NCI-H345 (cell line): ENCODE data around the gene CCDC24.

Experiments
- DNase-seq: peaks from one replicate; lab custom pipeline; 2025; lab: John Stamatoyannopoulos, UW

CCDC24 gene

DNA sequence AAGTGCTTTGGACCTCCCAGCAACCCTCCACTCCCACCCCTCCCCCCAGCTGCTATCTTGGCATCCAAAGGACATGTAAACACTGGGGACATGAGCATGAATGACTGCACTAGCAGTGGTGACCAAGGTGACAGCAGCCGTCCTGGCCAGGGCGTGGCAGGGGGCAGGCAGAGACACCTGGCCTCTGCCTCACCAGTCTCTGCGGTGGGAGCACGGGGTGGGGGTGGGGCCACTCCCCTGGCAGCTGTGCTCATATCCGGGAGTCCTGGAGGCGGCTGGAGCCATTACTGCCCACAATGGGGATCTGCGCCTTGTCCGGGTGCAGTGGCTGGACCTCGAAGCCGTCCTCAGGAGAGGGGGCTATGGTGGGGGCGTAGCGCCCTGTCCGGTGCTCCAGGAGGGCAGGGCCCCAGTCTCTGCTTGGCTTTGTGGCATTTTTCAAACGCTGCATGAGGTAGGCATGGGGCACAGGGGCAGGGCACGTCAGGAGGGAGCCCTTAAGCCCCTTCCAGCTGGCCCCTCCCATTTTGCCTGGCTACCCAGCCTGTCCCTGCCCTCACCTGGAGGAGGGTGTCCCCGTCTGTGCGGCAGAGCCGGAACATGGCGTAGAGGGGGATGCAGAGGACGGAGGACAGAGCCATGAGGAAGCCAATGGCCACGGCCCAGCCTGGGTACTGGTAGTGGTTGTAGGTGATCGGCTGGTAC lies 6.0 kb downstream of the CCDC24 start:
- peak; percentile 25 for DNase-seq

DNA sequence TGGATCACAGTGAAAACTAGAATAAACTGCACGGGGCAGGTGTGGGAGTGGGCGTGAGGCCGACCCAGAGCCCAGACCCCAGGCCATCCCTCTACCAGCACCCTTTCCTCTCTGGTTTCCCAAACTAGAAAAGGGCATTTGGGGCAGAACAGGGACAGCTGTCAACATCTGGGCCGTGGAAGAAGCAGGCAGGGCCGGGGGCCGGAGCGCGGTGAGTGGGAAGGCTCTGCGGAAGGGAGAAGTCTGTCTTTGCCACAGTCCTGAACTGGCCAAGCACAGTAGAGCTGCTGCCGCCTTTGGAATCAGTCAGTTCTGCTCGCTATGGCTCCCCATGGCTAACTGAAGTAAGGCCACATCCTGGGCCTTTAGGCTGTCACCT lies 6.6 kb downstream of the CCDC24 start:
- DNase-seq, result no peak

- no peak for DNase-seq
Observed at GRCh38 chr1:43999455-43999854, 8.1 kb downstream of the CCDC24 start.

DNA sequence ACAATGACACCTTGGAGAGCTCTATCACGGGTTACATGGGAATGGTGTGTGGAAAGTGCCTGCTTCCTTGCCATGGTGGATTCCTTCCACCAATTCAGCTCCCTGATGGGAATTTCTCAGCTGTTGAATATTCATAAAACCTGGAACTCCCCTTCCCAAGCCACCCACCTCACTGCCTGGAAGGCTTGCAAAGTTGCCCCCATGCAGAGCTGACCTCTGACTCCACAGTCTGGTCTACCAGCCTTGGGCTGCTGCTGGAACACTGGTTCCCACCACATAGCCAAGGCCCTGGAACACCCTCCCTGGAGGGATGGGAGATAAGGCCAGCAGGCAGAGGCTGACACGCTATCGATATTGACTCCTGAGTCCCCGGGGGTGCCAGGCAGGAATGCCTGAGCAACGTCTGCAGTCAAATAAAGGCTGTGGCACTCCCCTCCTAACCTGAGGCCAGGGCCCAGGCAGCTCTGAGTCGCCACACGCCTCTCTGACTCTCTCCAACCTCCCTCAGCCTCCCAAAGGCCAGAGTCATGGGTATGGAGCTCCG lies 8.8 kb downstream of the CCDC24 start:
- DNase-seq, result no peak

- DNase-seq, result no peak
Observed at GRCh38 chr1:44002165-44002564, 10.8 kb downstream of the CCDC24 start.

DNA sequence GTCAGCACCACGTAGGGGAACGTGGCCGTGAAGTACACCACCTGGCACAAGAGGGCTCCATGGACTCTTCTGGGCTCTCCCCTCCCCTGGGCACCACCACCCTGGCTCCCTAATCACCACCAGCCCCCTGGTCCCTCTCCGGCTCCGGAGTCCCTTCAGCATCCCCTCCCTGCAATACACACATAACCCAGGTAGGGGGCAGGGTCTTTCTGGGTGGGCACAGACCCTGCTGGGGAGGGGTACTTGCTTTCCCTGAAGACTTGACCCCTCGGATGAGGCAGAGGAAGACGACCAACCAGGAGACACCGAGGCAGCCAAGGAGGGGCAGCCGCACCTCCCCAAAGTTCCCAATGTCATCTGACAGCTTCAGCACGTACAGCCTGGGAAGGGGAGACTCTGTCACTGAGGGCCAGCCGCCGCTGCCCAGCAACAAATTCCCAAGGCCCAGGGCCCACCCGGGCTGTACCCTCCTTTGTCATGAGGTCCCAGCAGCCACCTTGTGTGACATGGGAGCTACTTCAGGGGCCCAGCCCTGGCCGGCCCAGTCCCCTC lies 11.3 kb downstream of the CCDC24 start:
- no peak for DNase-seq

DNA sequence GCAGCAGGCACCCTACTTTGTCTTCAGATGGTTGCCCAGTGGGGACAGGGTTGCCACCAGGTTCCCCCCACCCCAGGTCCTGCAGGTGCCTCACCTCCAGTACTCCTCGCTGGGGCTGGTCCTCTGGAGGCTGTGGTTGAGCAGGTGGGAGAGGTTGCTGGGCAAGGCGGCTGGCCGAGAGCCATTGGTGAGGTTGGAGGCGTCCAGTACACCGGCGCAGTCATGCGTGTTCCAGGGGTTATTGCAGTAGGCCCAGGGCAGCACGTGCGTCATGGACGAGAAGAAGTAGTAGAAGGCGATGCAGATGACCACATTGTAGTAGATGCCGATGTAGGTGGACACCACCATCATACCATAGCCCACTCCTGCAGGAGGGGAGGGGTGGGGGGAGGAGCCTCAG lies 16.9 kb downstream of the CCDC24 start:
- DNase-seq, result no peak

GRCh38 chr1:44010935-44011471 lies 19.6 kb downstream of the CCDC24 start:
- DNase-seq, result no peak

DNA sequence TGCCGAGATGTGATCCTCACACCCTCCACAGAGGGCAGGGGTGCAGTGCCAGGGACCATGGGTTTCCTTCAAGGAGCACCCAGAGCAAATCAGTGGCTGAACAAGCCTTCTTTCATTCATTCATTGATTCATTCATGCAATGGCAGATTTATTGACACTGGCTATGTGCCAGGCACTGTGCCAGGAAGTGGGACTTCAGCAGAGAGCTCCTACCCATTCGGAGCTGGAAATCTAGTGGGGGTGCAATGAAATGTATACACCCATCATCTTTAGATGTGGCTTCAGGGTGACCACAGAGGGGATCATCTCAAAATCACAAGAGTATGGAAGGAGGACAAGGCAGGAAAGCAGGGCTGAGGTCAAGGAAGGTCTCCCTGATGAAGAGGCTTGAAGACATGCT lies 21.0 kb downstream of the CCDC24 start:
- DNase-seq, result peak; percentile 4

- DNase-seq, result no peak
Observed at GRCh38 chr1:44012941-44013609, 21.7 kb downstream of the CCDC24 start.

- DNase-seq, result no peak
Observed at GRCh38 chr1:44013949-44014348, 22.6 kb downstream of the CCDC24 start.

DNA sequence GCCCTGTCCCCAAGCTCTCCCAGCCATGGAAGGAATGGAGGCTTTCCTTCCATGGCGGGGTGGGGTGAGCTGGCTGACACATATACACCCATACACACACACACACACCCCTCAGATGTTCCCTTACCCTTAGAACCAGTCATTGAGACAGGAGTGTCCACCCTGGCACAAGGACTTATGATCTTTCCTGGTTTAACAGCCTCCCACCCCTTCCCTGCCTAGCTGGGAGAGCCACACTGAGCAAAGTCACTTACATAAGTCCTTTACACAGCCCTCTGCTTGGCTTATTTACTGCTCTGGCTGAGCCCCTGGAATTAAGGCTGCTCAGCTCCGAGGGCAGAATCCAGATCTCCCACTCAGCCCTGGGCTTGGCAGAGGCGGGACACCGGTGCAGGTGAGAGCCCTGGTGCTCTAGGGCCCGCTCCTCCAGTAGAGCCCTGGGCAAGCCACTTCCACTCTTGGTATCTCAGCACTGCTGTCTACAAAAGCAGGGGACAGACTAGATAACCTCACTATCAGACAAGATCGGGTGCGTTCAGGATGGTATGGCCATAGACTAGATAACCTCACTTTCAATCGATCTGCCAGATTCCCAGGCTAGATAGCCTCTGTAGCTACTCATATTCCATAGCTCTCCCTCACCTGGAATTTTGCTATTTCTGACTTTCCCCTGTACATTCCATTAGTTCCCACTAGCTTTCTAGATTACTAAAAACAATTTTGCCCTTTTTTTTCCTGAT lies 23.1 kb downstream of the CCDC24 start:
- no peak for DNase-seq

DNA sequence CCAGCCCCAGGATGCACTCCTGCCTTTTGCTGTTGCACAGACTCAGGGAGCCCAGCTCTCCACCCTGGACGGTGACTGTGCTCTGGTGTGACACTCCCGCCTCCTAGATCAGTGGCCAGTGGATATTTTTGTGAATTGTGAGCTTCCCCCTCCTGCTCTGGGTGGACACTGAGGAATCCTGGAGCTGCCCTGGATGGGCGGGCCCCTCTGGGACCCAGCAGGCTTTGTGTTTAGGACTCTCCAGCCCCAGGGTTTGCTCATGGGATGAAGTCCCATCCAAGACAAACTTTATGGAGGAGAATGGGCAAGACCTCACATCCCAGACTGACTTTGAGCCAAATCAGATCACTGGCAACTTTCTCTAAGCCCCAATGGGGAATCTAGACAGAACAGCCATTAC lies 23.8 kb downstream of the CCDC24 start:
- DNase-seq, result no peak

DNA sequence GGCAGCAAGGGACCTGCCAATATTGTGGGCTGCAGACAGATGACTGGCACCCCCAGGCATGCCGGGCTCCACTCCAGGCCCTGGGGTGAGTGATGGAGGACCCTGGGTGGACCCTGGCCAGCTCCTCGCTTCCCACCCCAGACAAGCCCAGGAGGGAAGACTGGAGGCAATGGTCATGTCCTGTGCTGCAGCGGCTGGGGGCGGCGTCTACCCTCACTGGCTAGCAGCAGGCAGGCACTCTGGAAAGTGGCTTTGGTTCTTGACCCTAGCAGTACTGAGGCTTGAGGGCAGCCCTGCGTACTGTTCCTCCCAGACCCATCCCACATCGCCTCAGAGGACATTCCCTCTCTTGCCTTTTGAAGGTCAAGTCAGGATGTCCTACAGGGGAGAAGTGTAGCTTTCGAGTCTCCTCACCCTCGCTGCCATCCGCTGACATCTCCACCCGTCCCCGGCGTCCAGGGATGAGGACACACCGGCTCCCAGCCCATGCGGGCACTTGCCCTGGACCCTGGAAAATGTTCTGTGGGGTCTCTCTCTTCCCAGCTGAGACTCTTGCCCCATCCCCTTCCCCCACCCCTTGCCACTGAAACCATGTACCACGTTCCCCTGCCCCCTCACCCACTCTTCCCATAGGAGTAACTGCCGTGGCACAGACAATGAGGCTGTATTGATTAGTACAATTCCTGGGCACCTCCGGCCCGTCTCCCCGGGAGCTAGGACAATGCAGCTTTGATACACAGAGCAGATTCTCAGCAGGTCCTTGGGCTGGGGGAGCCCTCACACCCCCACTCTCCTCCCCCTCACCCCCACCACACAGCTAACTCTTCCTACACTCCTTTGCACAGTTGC lies 24.9 kb downstream of the CCDC24 start:
- no peak for DNase-seq

DNA sequence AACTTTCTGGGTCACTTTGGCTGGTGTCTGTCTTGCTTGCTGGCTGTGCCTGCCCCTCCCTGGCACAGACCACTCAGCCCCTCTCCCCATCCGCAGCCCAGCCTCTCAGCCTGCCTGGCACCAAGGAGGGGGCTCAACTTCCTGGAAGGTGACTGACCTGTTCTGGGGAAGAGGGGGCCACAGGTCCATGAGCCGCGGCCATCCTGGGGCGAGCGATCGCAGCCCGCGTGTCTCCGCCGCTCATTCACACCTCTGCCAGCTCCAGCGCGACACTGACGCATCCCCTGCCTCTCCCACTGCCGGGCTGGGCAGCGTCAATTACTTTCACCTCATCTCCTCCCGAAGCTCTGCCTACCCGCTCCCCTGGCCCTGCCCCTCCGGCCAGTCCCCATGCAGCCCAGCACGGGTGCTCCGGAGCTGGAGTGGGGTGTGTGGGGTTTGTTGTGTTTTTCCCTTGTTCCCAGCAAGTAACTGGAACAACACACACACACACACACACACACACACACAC lies 25.5 kb downstream of the CCDC24 start:
- DNase-seq, result no peak

DNA sequence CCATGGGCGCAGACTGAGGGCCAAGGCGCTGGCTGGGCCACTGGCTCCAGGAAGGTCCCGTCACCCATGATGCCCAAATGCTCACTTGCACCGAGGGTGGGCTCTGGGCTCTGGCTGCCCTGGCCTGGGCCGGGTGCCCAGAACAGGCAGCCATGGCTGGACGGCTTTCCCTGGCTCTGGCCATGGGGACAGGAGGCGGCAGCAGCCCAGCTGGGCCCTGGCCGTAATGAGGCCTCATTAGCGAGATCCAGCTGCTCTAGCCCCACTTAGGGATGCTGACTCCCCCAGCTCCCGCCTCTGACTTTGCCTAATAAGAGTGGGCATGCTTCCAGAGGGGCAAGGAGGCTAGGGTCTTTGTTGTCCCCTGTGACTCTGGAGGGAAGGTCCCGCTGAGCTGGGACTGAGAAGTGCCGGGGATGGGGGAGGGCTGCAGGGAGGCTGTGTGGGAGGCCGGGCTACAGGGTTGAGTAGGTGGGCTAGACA lies 28.1 kb downstream of the CCDC24 start:
- DNase-seq, result no peak

DNA sequence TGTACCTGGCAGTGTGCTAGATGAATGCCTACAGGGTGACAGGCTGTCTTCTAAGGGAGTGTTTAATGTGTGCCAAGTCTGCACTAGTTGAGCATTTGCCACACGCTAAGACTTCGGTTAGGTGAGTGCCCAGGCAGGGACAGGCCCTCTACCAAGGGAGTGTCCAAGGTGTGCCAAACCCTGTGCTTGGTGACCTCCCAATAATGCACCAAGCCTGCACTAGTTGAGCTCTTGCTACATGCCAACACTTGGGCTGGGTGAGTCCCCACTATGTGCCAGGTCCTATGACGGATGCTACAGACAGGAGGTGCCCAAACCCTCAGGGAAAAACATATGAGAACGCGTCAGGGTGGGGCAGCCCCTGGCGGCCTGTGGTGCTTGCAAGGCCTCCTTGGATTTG lies 29.1 kb downstream of the CCDC24 start:
- no peak for DNase-seq

DNA sequence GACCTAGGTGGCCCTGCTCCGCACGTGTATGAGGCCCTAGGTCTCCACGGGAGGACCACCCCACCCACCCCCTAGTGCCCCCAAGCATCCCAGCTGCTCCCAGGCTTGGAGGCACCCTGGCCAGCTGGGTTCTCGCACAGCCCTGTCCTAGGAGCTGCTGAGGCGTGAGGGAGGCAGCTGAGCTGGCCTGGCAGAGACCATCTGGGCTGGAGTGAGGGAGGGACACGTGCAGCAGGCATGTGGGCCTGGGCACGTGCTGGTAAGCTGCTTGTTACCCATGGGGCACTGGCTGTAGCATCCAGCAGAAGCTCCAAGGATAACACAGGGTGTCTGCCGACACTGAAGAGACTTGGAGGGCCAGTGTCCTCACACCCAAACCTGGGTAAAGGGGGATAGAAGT lies 29.8 kb downstream of the CCDC24 start:
- no peak for DNase-seq

DNA sequence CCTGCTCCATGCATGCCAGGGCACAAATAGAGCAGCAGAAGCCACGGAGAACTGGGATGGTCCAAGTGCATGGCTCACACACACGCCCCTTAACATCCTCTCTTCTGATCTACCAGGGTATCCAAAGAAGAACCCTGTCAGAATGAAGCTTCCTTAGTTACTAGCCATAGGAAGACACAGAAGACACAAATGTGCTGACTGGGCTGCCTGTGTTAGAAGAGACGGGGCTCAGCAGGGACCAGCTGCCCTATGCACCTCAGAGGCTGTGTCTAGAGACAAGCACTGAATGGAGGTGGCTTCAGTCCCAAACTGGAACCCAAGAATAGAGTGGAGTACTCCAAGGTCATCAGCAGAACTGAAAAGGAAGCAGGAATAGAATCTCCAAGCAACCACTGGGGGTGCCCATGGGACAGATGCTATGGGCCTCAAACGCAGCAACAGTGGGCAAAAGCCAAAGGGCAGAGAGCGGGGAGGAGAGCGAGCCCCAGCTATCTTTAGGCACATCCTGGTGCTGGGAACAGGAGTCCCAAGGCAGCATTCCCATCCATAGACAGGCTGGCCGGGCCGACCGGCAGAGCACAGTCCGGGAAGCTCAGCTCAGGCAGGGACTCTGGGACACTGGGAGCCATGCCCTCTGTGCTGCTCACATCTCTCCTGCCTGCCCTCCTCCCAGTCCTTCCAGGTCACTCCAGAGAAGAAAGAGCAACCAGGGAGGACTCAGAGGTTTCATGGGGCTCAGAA lies 30.4 kb downstream of the CCDC24 start:
- DNase-seq, result no peak
